Upper lobe of left lung (tissue), 6 donors: Measurements from ENCODE around the gene SNX5. TPM values are rescaled to one million over a fixed set of nuclear protein-coding genes. Genes with fewer than 3 reads are reported as not detected.
A peak's percentile ranks its signal among the peaks of the same experiment; 100 is the strongest.
"Not testable (repeated sequence)": the region's sequence is repeated elsewhere in the genome, so short reads cannot be mapped to it uniquely, and the experiment has no call there.

ENCODE experiments used
- ATAC-seq, 2 donors: fragments of 200-7000 bp; cut with Tn5 transposase; one replicate each; pipeline ENCODE4 v1.9.1; 2022; ENCODE audit warnings: mild to moderate bottlenecking in 2 of 2, moderate library complexity in 2 of 2; ENCODE audit not compliant: low FRiP score in 2 of 2
- DNase-seq, 2 donors: peaks; one replicate each; pipeline ENCODE4 v3.0.0-alpha.2; 2019 to 2020
- H3K27ac ChIP-seq, 4 donors: fragments of 200-600 bp; sonication (generic); one replicate each; pipeline ENCODE4 v1.5.1; 2016 to 2019
- H3K27me3 ChIP-seq, 4 donors: fragments of 200-600 bp; sonication (generic); one replicate each; pipeline ENCODE4 v1.5.1; 2017 to 2019
- H3K36me3 ChIP-seq, 4 donors: fragments of 200-600 bp; sonication (generic); one replicate each; pipeline ENCODE4 v1.5.1; 2016 to 2019
- H3K4me1 ChIP-seq, 4 donors: fragments of 200-600 bp; sonication (generic); one replicate each; pipeline ENCODE4 v1.5.1; 2018 to 2019
- H3K4me3 ChIP-seq, 4 donors: fragments of 200-600 bp; sonication (generic); one replicate each; pipeline ENCODE4 v1.5.1; 2017 to 2019; ENCODE audit warnings: mild to moderate bottlenecking in 2 of 4, moderate library complexity in 1 of 4
- H3K9me3 ChIP-seq, 4 donors: fragments of 200-600 bp; sonication (generic); one replicate each; pipeline ENCODE4 v1.5.1; 2018 to 2019
- CTCF ChIP-seq, 6 experiments: fragments of 450-650 bp in 4 of 6; fragments of 200-600 bp in 2 of 6; sonication (generic) in 2 of 6; IDR thresholded peaks; one replicate each; pipeline ENCODE4 v1.5.1; 2016 to 2019; ENCODE audit warnings: antibody characterized with exemption in 6 of 6
- EP300 ChIP-seq, 4 donors: sonication (generic); formaldehyde crosslinking; IDR thresholded peaks; one replicate each; pipeline ENCODE4 v1.5.1; 2017; ENCODE audit warnings: antibody characterized with exemption in 4 of 4, control low read depth in 2 of 4
- POLR2A ChIP-seq, 4 donors: fragments of 450-650 bp; IDR thresholded peaks; one replicate each; pipeline ENCODE4 v1.5.1; 2016 to 2017; ENCODE audit warnings: antibody characterized with exemption in 4 of 4, mild to moderate bottlenecking in 2 of 4
- POLR2AphosphoS5 ChIP-seq, 2 donors: sonication (generic); formaldehyde crosslinking; IDR thresholded peaks; one replicate each; pipeline ENCODE4 v1.5.1; 2017; ENCODE audit warnings: antibody characterized with exemption in 2 of 2
- WGBS, 2 donors: methylation state at CpG; one replicate each; pipeline ENCODE4 v1.1.5; 2017 to 2018; 5-methylcytosine and 5-hydroxymethylcytosine counted together
- total RNA-seq, 6 donors: library from RNA; depleted of rRNA in 4 of 6; stranded (reverse); fragments of >200 nt in 4 of 6; gene quantifications; one replicate each; pipeline versions ENCODE4 v1.1.0 to v1.2.1, GENCODE V29; 2016 to 2021
- donor health status: DM: no; HTN: no; CAD: no; lungs with moderate emphysema.
- donor health status: DM: no; HTN: yes; CAD: no; lungs with severe emphysema.

The SNX5 gene
- total RNA-seq, 6 donors from 2014 or later, result 72.0 to 177 (median 111) TPM

- Histone ChIP-seq H3K27ac (peak overlapping the region in 1 of 4 donors; percentile 96), H3K9me3 (no peaks in the 10 kb centered on the region), H3K27me3 (no peaks in the 10 kb centered on the region), H3K4me3 (no peak overlapping the region), H3K4me1 (peaks cover 62 to 84% (median 74%) of the 10 kb centered on the region in 4 donors), H3K36me3 (no peaks in the 10 kb centered on the region)
- 62 to 88% methylated on average over 1 of the region's 1 CpG for WGBS, 2 donors
- TF ChIP-seq EP300 (IDR thresholded peaks at IDR 0.05) (no peak), POLR2AphosphoS5 (IDR thresholded peaks at IDR 0.05) (no peak), CTCF (IDR thresholded peaks at IDR 0.05) (no peak), POLR2A (IDR thresholded peaks at IDR 0.05) (no peak)
- DNase-seq (no peak), ATAC-seq (no peak)
These were observed 4.5 kb downstream of the SNX5 start for GRCh38 chr20:17964073-17964472.

- no peak for DNase-seq
- Histone ChIP-seq H3K27ac (peak overlapping the region in 2 of 4 donors; percentile 23 to 26), H3K4me3 (no peak overlapping the region), H3K27me3 (no peaks in the 10 kb centered on the region), H3K4me1 (peaks cover 69 to 92% (median 82%) of the 10 kb centered on the region in 4 donors), H3K9me3 (no peaks in the 10 kb centered on the region), H3K36me3 (no peaks in the 10 kb centered on the region)
- no peak for ATAC-seq
- 74 to 81% methylated on average over 9 of the region's 9 CpGs for WGBS, 2 donors
- TF ChIP-seq EP300 (IDR thresholded peaks at IDR 0.05) (no peak), POLR2AphosphoS5 (IDR thresholded peaks at IDR 0.05) (no peak)
These were observed 5.3 kb downstream of the SNX5 start for GRCh38 chr20:17963114-17963897.

GRCh38 chr20:17961587-17961940, 7.0 kb downstream of the SNX5 start:
- no peak for DNase-seq
- peaks cover 75 to 96% (median 87%) of the 10 kb centered on the region in 4 donors for H3K4me1 ChIP-seq
- H3K27me3 ChIP-seq, result no peaks in the 10 kb centered on the region
- H3K27ac ChIP-seq, result peak overlapping the region in 3 of 4 donors; percentile 22 to 73 (median 29)
- H3K36me3 ChIP-seq, result no peaks in the 10 kb centered on the region
- TF ChIP-seq EP300 (IDR thresholded peaks at IDR 0.05), result no peak
- TF ChIP-seq POLR2A (IDR thresholded peaks at IDR 0.05), result no peak
- TF ChIP-seq POLR2AphosphoS5 (IDR thresholded peaks at IDR 0.05), result no peak
- TF ChIP-seq CTCF (IDR thresholded peaks at IDR 0.05), result no peak
- no peak for ATAC-seq
- 40 to 46% methylated on average over 1 of the region's 1 CpG for WGBS, 2 donors
- H3K4me3 ChIP-seq, result no peak overlapping the region
- H3K9me3 ChIP-seq, result no peaks in the 10 kb centered on the region

GRCh38 chr20:17960927-17961586, 7.5 kb downstream of the SNX5 start:
- ATAC-seq, result no peak

GRCh38 chr20:17960400-17960885, 8.2 kb downstream of the SNX5 start:
- peak overlapping the region; percentile 66 to 74 (median 73) for H3K27ac ChIP-seq
- not testable (repeated sequence) for H3K27me3 ChIP-seq, H3K4me3 ChIP-seq, H3K9me3 ChIP-seq, H3K36me3 ChIP-seq, DNase-seq, ATAC-seq
- WGBS, 2 donors, result 87 to 92% methylated on average over 16 of the region's 16 CpGs
- H3K4me1 ChIP-seq, result peaks cover 65 to 95% (median 81%) of the 10 kb centered on the region in 4 donors

More at GRCh38 chr20:17960927-17961586, 7.5 kb downstream of the SNX5 start:
- peak overlapping the region; percentile 22 to 74 (median 51) for H3K27ac ChIP-seq
- no peaks in the 10 kb centered on the region for H3K27me3 ChIP-seq
- H3K9me3 ChIP-seq, result no peaks in the 10 kb centered on the region
- no peak overlapping the region for H3K4me3 ChIP-seq
- no peak for DNase-seq
- TF ChIP-seq POLR2A (IDR thresholded peaks at IDR 0.05), result no peak
- peak in 1 of 2 donors; percentile 33 for TF ChIP-seq POLR2AphosphoS5 (IDR thresholded peaks at IDR 0.05)
- TF ChIP-seq EP300 (IDR thresholded peaks at IDR 0.05), result no peak
- 24 to 49% methylated on average over 6 of the region's 6 CpGs for WGBS, 2 donors
- H3K36me3 ChIP-seq, result peaks cover 0 to 3% (median 0%) of the 10 kb centered on the region in 4 donors
- peaks cover 70 to 96% (median 84%) of the 10 kb centered on the region in 4 donors for H3K4me1 ChIP-seq

GRCh38 chr20:17959257-17959627, 9.4 kb downstream of the SNX5 start:
- Histone ChIP-seq H3K9me3 (no peaks in the 10 kb centered on the region), H3K27me3 (no peaks in the 10 kb centered on the region), H3K4me3 (no peak overlapping the region), H3K27ac (peak overlapping the region; percentile 66 to 74 (median 73)), H3K4me1 (peaks cover 53 to 95% (median 73%) of the 10 kb centered on the region in 4 donors), H3K36me3 (peaks cover 0 to 20% (median 4%) of the 10 kb centered on the region in 4 donors)
- no peak for TF ChIP-seq EP300 (IDR thresholded peaks at IDR 0.05)
- TF ChIP-seq CTCF (IDR thresholded peaks at IDR 0.05), result no peak
- no peak for TF ChIP-seq POLR2A (IDR thresholded peaks at IDR 0.05)
- TF ChIP-seq POLR2AphosphoS5 (IDR thresholded peaks at IDR 0.05), result no peak
- DNase-seq, result no peak
- 48 to 75% methylated on average over 5 of the region's 5 CpGs for WGBS, 2 donors
- no peak for ATAC-seq
